ENCODE results near the gene TMEM209. TPM values are rescaled to one million over a fixed set of nuclear protein-coding genes. Genes with fewer than 3 reads are reported as not detected.
A peak's percentile ranks its signal among the peaks of the same experiment; 100 is the strongest.

The TMEM209 gene
- total RNA-seq, 1 donor from 2014 or later: 10.8 TPM

- TF ChIP-seq POLR2A (IDR thresholded peaks at IDR 0.05): no peak
- TF ChIP-seq POLR2AphosphoS5 (IDR thresholded peaks at IDR 0.05; ENCODE audit: insufficient read depth in 1 of 2, low read depth in 1 of 2): no peak
- no peak for TF ChIP-seq CTCF (IDR thresholded peaks at IDR 0.05)
- intact Hi-C loops (cut with DNase I): no loop called here
- no peak overlapping the region for H3K27ac ChIP-seq
- H3K9me3 ChIP-seq: no peaks in the 10 kb centered on the region
- H3K4me3 ChIP-seq: no peak overlapping the region
- no peaks in the 10 kb centered on the region for H3K27me3 ChIP-seq
- no peaks in the 10 kb centered on the region for H3K36me3 ChIP-seq
- DNase-seq (ENCODE audit: extremely low spot score in 2 of 2): no peak
- H3K4me1 ChIP-seq: peaks cover 12% of the 10 kb centered on the region
Measured at GRCh38 chr7:130154131-130154500, 51.1 kb downstream of the TMEM209 start.

DNA sequence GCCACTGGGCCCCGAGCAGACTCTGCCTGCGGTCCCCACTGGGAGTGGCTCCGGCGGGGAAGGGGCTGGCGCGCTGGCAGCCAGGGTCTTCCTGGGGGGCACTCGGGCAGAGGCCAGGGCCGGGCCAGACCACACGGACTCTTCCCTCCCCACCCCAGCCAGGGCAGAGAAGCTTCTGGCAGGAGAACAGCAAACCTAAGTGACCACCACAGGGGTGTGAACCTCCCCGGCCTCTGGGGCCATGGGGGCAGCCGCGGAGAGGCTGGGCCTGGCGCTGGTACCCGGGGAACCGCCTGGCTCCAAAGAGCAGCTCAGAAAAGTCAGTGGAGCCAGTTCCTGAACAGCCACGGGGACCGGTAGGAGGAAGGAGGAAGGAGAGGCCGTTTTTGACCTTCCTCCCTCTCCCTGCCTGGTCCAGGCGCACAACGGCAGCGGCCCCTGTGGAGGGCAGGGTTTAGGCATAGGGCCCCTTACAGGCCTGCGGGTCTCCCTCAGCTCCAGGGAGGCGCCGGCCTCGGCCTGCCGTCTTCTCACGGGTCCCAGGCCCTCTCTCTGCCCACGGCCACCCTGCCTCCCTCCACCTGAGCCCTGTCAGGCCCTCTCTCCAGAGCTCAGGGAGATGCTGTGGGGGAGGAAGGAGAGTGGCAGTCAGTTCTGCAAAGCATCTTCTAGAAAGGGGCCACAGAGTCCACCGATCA lies 51.8 kb downstream of the TMEM209 start:
- H3K4me3 ChIP-seq: peak overlapping the region in 1 of 2 donors; percentile 10
- peaks cover 12% of the 10 kb centered on the region for H3K4me1 ChIP-seq
- no peaks in the 10 kb centered on the region for H3K9me3 ChIP-seq
- no peaks in the 10 kb centered on the region for H3K27me3 ChIP-seq
- no peak overlapping the region for H3K27ac ChIP-seq
- TF ChIP-seq POLR2A (IDR thresholded peaks at IDR 0.05) (no peak), CTCF (IDR thresholded peaks at IDR 0.05) (no peak), POLR2AphosphoS5 (IDR thresholded peaks at IDR 0.05; ENCODE audit: insufficient read depth in 1 of 2, low read depth in 1 of 2) (no peak)
- H3K36me3 ChIP-seq: no peaks in the 10 kb centered on the region
- no peak for DNase-seq (ENCODE audit: extremely low spot score in 2 of 2)
- intact Hi-C loops (cut with DNase I): no loop called here

- no peak for TF ChIP-seq POLR2AphosphoS5 (IDR thresholded peaks at IDR 0.05; ENCODE audit: insufficient read depth in 1 of 2, low read depth in 1 of 2)
- no peaks in the 10 kb centered on the region for H3K9me3 ChIP-seq
- H3K4me1 ChIP-seq: peaks cover 12% of the 10 kb centered on the region
- intact Hi-C loops (cut with DNase I): no loop called here
- no peak for DNase-seq (ENCODE audit: extremely low spot score in 2 of 2)
- H3K4me3 ChIP-seq: peak overlapping the region in 1 of 2 donors; percentile 10
- no peaks in the 10 kb centered on the region for H3K27me3 ChIP-seq
- H3K36me3 ChIP-seq: no peaks in the 10 kb centered on the region
- H3K27ac ChIP-seq: no peak overlapping the region
Measured at GRCh38 chr7:130152493-130153210, 52.6 kb downstream of the TMEM209 start.

- intact Hi-C loops (cut with DNase I): no loop called here
- Histone ChIP-seq H3K36me3 (no peaks in the 10 kb centered on the region), H3K4me3 (no peak overlapping the region), H3K9me3 (no peaks in the 10 kb centered on the region), H3K27me3 (no peaks in the 10 kb centered on the region), H3K4me1 (peaks cover 12% of the 10 kb centered on the region), H3K27ac (no peak overlapping the region)
- TF ChIP-seq CTCF (IDR thresholded peaks at IDR 0.05) (no peak), POLR2A (IDR thresholded peaks at IDR 0.05) (no peak), POLR2AphosphoS5 (IDR thresholded peaks at IDR 0.05; ENCODE audit: insufficient read depth in 1 of 2, low read depth in 1 of 2) (no peak)
- no peak for DNase-seq (ENCODE audit: extremely low spot score in 2 of 2)
Measured at GRCh38 chr7:130151591-130152492, 53.4 kb downstream of the TMEM209 start.

GRCh38 chr7:130150587-130150986 lies 54.6 kb downstream of the TMEM209 start:
- no peak for DNase-seq (ENCODE audit: extremely low spot score in 2 of 2)
- peaks cover 12% of the 10 kb centered on the region for H3K4me1 ChIP-seq
- TF ChIP-seq CTCF (IDR thresholded peaks at IDR 0.05) (no peak), POLR2AphosphoS5 (IDR thresholded peaks at IDR 0.05; ENCODE audit: insufficient read depth in 1 of 2, low read depth in 1 of 2) (no peak), POLR2A (IDR thresholded peaks at IDR 0.05) (no peak)
- no peaks in the 10 kb centered on the region for H3K9me3 ChIP-seq
- no peak overlapping the region for H3K4me3 ChIP-seq
- H3K27ac ChIP-seq: no peak overlapping the region
- no peaks in the 10 kb centered on the region for H3K36me3 ChIP-seq
- intact Hi-C loops (cut with DNase I): no loop called here
- H3K27me3 ChIP-seq: no peaks in the 10 kb centered on the region

All from vagina (tissue), 2 donors.